ENCODE measurements around the gene APBB1IP.

GRCh38 chr10:26491276-26491675, 53.1 kb downstream of the APBB1IP start:
- no peak for TF ChIP-seq EP300 (IDR thresholded peaks at IDR 0.05)
- TF ChIP-seq SREBF2 (IDR thresholded peaks at IDR 0.05): no peak
- TF ChIP-seq SMC3 (IDR thresholded peaks at IDR 0.05): no peak
- no peak for TF ChIP-seq EHMT2 (IDR thresholded peaks at IDR 0.05; ENCODE audit: low read depth)
- TF ChIP-seq MAFK (IDR thresholded peaks at IDR 0.05; ENCODE audit: partially characterized antibody): no peak
- no peak for TF ChIP-seq CTCF (IDR thresholded peaks at IDR 0.05)
- TF ChIP-seq POLR2A (IDR thresholded peaks at IDR 0.05; ENCODE audit: low read length): no peak
- no peak for TF ChIP-seq JUN (IDR thresholded peaks at IDR 0.05)
- TF ChIP-seq TP53 (CRISPR knock-in tag; IDR thresholded peaks at IDR 0.05): no peak
- TF ChIP-seq HMGXB4 (CRISPR knock-in tag; IDR thresholded peaks at IDR 0.05; ENCODE audit: borderline replicate concordance): no peak
- no peak for TF ChIP-seq USF2 (IDR thresholded peaks at IDR 0.05)
- no peak for TF ChIP-seq NPAS2 (CRISPR knock-in tag; IDR thresholded peaks at IDR 0.05; ENCODE audit: borderline replicate concordance)
- no peak for TF ChIP-seq PHF8 (IDR thresholded peaks at IDR 0.05; ENCODE audit: borderline replicate concordance, low read depth)
- TF ChIP-seq HOXA7 (CRISPR knock-in tag; IDR thresholded peaks at IDR 0.05): no peak

Measured in A549 (cell line).